GM04503 (cell line): ENCODE results near the gene ATP6V1D.
"Not testable (repeated sequence)": the region's sequence is repeated elsewhere in the genome, so short reads cannot be mapped to it uniquely, and the experiment has no call there.

Experiments
- DNase-seq: peaks from one replicate; pipeline ENCODE4 v3.0.0-alpha.2; 2012; ENCODE audit warnings: low read depth

Gene ATP6V1D

GRCh38 chr14:67359775-67360469 lies at the start of gene ATP6V1D, which contains the start of gene EIF2S1:
Gene ATP6V1D, minus strand, starts transcription at chr14:67359804. Its CDS starts 106 bp downstream, at chr14:67359698.
Gene EIF2S1, plus strand, starts transcription at chr14:67360328. Its CDS starts 4,440 bp downstream, at chr14:67364768.
- peak; percentile 96 for DNase-seq

GRCh38 chr14:67408122-67408801 lies 48.7 kb upstream of the ATP6V1D start:
- DNase-seq, result not testable (repeated sequence)

GRCh38 chr14:67405771-67406170 lies 46.2 kb upstream of the ATP6V1D start:
- no peak for DNase-seq

GRCh38 chr14:67400434-67400833 lies 40.8 kb upstream of the ATP6V1D start:
- DNase-seq, result no peak

- DNase-seq, result no peak
These were observed 37.9 kb upstream of the ATP6V1D start for GRCh38 chr14:67397536-67397935.

GRCh38 chr14:67396381-67396970 lies 36.9 kb upstream of the ATP6V1D start:
- peak; percentile 36 for DNase-seq

- DNase-seq, result no peak
These were observed 36.2 kb upstream of the ATP6V1D start for GRCh38 chr14:67395876-67396189.

- no peak for DNase-seq
These were observed 35.7 kb upstream of the ATP6V1D start for GRCh38 chr14:67395086-67395875.

- no peak for DNase-seq
These were observed 34.1 kb upstream of the ATP6V1D start for GRCh38 chr14:67393689-67394088.

GRCh38 chr14:67392800-67393199 lies 33.2 kb upstream of the ATP6V1D start:
- no peak for DNase-seq

GRCh38 chr14:67392123-67392522 lies 32.5 kb upstream of the ATP6V1D start:
- DNase-seq, result no peak

GRCh38 chr14:67391268-67391667 lies 31.7 kb upstream of the ATP6V1D start:
- no peak for DNase-seq

- DNase-seq, result no peak
These were observed 30.4 kb upstream of the ATP6V1D start for GRCh38 chr14:67389811-67390534.

- no peak for DNase-seq
These were observed 29.7 kb upstream of the ATP6V1D start for GRCh38 chr14:67389275-67389674.

- DNase-seq, result peak; percentile 12
These were observed 27.6 kb upstream of the ATP6V1D start for GRCh38 chr14:67387195-67387594.

GRCh38 chr14:67385618-67386017 lies 26.0 kb upstream of the ATP6V1D start:
- DNase-seq, result no peak

- no peak for DNase-seq
These were observed 25.5 kb upstream of the ATP6V1D start for GRCh38 chr14:67385120-67385519.

GRCh38 chr14:67377916-67378315 lies 18.3 kb upstream of the ATP6V1D start:
- DNase-seq, result no peak

GRCh38 chr14:67373347-67373746 lies 13.7 kb upstream of the ATP6V1D start:
- DNase-seq, result no peak

GRCh38 chr14:67372833-67373232 lies 13.2 kb upstream of the ATP6V1D start:
- no peak for DNase-seq

GRCh38 chr14:67371247-67372148 lies 11.9 kb upstream of the ATP6V1D start:
- DNase-seq, result no peak
